ENCODE data around the gene IFT22. TPM values are rescaled to one million over a fixed set of nuclear protein-coding genes. Genes with fewer than 3 reads are reported as not detected.

IFT22 gene
- total RNA-seq, 1 experiment from 2014 or later, result 17.4 TPM

GRCh38 chr7:101319401-101319800, 2.2 kb downstream of the IFT22 start:
- Histone ChIP-seq H3K4me1 (0 out of 2 replicates have a peak, but pooled peaks cover 5% of the 10 kb centered on the region), H3K4me3 (ENCODE audit: low read depth, low read length) (no peak overlapping the region), H3K9me3 (no peaks in the 10 kb centered on the region), H3K36me3 (ENCODE audit: control insufficient read depth, insufficient read depth, low read length) (no peaks in the 10 kb centered on the region; the same call in 1 of the 2 replicates), H3K27me3 (replicated peaks; ENCODE audit: control insufficient read depth, insufficient read depth, low read length) (no peaks in the 10 kb centered on the region)
- Mint-ChIP-seq H3K36me3 (ENCODE audit: insufficient read depth, unreplicated experiment) (peaks cover 23% of the 10 kb centered on the region), H3K27ac (ENCODE audit: unreplicated experiment) (no peak overlapping the region), H3K9me3 (ENCODE audit: unreplicated experiment) (no peaks in the 10 kb centered on the region), H3K4me1 (ENCODE audit: low read depth, unreplicated experiment) (no peaks in the 10 kb centered on the region), H3K4me3 (ENCODE audit: unreplicated experiment) (no peak overlapping the region), H3K27me3 (ENCODE audit: insufficient read depth, unreplicated experiment) (no peaks in the 10 kb centered on the region)
- ChIA-PET POLR2A (no interaction called here), CTCF (interaction anchor here (0.6 to 1.2 kb wide), 2 partner anchors 65 to 216 kb away, joined by 4 to 8 read pairs; no protein-coding TSS in a partner anchor)
- TF ChIP-seq CTCF (IDR thresholded peaks at IDR 0.05; ENCODE audit: insufficient read depth in 1 of 2, low read depth in 1 of 2, low read length in 1 of 2, severe bottlenecking in 1 of 2, unreplicated experiment in 1 of 2), result no peak
- no peak for DNase-seq
- no TSS peak for BruUV-seq (replicated peaks)
- intact Hi-C loops (cut with micrococcal nuclease; ENCODE audit: unreplicated experiment), result no loop called here

GRCh38 chr7:101315336-101315735, 6.3 kb downstream of the IFT22 start:
- H3K36me3 Mint-ChIP-seq (ENCODE audit: insufficient read depth, unreplicated experiment), result peaks cover 26% of the 10 kb centered on the region

More at GRCh38 chr7:101315336-101315735, 6.3 kb downstream of the IFT22 start:
- Mint-ChIP-seq H3K27ac (ENCODE audit: unreplicated experiment) (no peak overlapping the region), H3K27me3 (ENCODE audit: insufficient read depth, unreplicated experiment) (no peaks in the 10 kb centered on the region), H3K9me3 (ENCODE audit: unreplicated experiment) (peaks cover 4% of the 10 kb centered on the region), H3K4me1 (ENCODE audit: low read depth, unreplicated experiment) (no peaks in the 10 kb centered on the region), H3K4me3 (ENCODE audit: unreplicated experiment) (no peak overlapping the region)
- Histone ChIP-seq H3K4me1 (no peaks in the 10 kb centered on the region), H3K36me3 (ENCODE audit: control insufficient read depth, insufficient read depth, low read length) (no peaks in the 10 kb centered on the region; the same call in none of the 2 replicates), H3K4me3 (ENCODE audit: low read depth, low read length) (no peak overlapping the region), H3K27me3 (replicated peaks; ENCODE audit: control insufficient read depth, insufficient read depth, low read length) (no peaks in the 10 kb centered on the region), H3K9me3 (peaks cover 9% of the 10 kb centered on the region)
- ChIA-PET POLR2A (interaction anchor here (1.0 kb wide), 1 partner anchor 125 kb away, joined by 4 read pairs; no protein-coding TSS in a partner anchor), CTCF (interaction anchor here (0.8 kb wide), 1 partner anchor 40 kb away, joined by 3 read pairs; no protein-coding TSS in a partner anchor)
- TF ChIP-seq CTCF (IDR thresholded peaks at IDR 0.05; ENCODE audit: insufficient read depth in 1 of 2, low read depth in 1 of 2, low read length in 1 of 2, severe bottlenecking in 1 of 2, unreplicated experiment in 1 of 2), result peak; percentile 52 to 65
- BruUV-seq (replicated peaks), result no TSS peak
- intact Hi-C loops (cut with micrococcal nuclease; ENCODE audit: unreplicated experiment), result no loop called here
- peak; percentile 50 to 63 for DNase-seq
